HG02852 (cell line): Measurements from ENCODE around the gene STXBP5.

Experiments
- ATAC-seq: cut with Tn5 transposase; IDR thresholded peaks from one replicate; pipeline ENCODE4 v1.9.1; 2021; ENCODE audit warnings: mild to moderate bottlenecking, moderate library complexity; ENCODE audit not compliant: unreplicated experiment

Gene STXBP5

GRCh38 chr6:147209762-147210449 is 5.7 kb downstream of the STXBP5 start:
- ATAC-seq, result no peak

GRCh38 chr6:147211349-147211748 is 7.1 kb downstream of the STXBP5 start:
- no peak for ATAC-seq

DNA sequence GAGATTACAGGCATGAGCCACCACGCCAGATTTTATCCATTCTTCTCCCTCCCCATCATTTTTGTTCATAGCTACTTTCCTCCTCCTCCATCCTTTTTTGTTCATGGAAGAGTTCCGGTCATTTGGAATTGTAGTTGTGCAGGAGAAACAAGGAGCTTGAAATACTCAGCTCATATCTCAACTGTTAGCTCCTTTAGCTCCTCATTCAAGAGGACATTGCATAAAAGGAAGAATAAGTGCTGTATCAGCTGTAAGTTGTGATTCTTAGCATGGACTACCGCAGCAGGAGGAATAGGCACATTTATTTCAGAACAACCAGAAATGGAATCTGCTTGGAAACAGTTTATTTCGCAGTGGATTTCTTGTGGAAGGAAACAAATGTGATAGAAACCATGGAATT is 7.6 kb downstream of the STXBP5 start:
- no peak for ATAC-seq

GRCh38 chr6:147212622-147213021 is 8.4 kb downstream of the STXBP5 start:
- ATAC-seq, result no peak

DNA sequence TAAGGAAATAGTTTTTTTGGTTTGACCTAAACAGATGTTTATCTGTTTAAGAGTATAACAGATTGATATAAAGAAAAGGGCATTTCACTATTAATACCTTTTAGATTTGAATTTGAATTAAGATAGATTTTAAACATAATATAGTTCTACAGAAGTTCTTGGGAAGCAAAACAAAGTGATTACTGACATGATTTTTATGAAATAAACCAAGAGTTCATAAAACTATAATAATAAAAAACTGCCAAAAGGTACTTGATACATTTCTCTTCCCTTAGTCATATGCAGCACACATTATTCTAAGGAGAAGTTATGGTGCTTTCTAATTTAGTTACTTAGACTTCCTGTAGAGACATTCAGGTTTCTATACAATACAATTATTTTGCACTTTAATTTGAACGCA is 9.6 kb downstream of the STXBP5 start:
- no peak for ATAC-seq

DNA sequence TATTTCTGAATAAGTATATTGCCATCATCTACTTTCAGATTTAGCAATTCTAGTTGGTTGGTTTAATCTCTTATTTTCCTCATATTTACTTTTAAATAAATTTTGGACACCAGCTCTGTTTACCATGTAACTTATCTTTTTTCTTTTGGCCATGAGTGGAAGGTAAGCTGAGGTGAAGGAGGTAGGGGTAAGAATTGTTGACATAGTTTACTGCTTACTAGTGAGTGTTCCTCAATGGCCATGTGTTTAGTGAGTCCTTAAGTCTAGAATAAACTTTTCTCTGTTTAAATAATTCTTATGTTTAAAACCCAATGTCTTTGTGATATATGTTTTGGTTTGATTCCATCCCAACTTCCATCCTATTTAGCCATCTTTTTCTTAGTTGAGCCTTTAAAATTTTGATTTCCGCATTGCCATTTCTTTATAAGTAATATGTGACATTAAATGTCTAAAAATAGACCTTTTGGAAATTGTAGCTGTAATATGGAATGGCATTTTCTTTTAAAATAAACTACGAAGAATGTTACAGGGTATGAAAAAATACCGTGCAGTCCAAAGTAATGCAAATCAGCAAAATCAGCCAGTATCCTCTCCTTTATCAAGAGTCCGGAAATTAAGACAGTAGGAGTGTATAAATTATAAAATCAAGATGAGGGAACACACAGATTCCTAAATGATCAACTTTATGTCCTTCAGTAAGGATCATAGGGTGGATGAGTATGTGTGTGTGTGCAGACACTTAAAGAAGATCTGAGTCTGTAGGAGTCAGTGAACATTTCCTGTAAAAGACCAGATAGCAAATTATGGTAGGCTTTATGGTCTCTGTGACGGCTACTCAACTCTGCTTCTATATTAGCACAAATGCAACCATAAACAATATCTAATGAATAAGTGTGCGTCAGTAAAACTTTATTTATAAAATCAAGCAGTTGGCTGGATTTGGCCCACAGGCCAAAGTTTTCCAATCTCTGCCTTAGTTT is 10.3 kb downstream of the STXBP5 start:
- no peak for ATAC-seq

- no peak for ATAC-seq
Observed at GRCh38 chr6:147216915-147217314, 12.7 kb downstream of the STXBP5 start.

- ATAC-seq, result no peak
Observed at GRCh38 chr6:147217840-147218404, 13.7 kb downstream of the STXBP5 start.

- ATAC-seq, result no peak
Observed at GRCh38 chr6:147218797-147219196, 14.6 kb downstream of the STXBP5 start.

DNA sequence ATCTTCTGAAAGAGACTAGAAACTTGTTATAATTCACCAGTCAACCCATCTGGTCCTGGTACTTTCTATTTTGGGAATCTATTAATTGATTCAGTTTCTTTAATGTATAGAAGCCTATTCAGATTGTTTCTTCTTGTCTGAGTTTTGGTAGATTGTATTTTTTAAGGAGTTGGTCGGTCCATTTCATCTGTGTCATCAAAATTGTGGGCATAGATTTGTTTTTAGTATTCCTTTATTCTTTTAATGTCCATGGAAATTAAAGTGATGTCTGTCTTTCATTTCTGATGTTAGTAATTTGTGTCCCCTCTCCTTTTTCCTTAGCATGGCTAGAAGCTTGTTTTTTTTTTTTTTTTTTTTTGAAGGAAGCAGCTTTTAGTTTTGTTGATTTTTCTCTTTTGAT is 15.2 kb downstream of the STXBP5 start:
- no peak for ATAC-seq

DNA sequence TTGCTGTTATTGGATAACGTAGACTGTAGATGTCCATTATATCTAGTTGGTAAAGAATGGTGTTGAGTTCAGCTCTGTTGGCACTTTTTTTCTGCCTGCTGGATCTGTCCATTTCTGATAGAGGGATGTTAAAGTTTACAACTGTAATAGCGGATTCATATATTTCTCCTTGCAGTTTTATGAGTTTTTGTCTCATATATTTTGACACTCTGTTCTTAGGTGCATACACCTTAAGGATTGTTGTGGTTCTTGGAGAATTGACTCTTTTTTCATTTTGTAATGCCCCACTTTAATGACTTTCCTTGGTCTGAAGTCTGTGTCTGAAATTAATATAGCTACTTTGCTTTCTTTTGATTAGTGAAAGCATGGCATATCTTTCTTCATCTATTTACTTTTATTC is 16.1 kb downstream of the STXBP5 start:
- no peak for ATAC-seq

GRCh38 chr6:147221739-147222138 is 17.5 kb downstream of the STXBP5 start:
- ATAC-seq, result no peak

- peak; percentile 78 for ATAC-seq
Observed at GRCh38 chr6:147222160-147222838, 18.1 kb downstream of the STXBP5 start.

DNA sequence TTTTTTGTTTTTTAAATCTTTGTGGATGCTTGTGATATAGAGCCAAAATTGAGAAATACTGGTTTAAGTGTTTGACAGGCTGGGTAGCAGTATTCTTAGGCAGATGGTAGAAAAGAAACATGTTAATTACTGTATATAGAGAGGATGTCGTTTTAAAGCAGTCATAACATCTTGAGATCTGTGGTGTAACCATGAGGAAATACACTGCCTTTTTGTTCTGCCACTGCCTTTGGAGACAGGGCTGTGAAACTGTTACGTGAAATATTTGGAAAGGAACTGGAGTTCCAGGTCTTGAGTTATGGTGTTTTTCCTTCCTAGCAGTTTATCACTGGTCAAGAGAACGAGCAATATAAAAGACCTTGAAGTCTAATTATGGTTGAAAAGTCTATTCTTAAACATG is 19.5 kb downstream of the STXBP5 start:
- no peak for ATAC-seq

DNA sequence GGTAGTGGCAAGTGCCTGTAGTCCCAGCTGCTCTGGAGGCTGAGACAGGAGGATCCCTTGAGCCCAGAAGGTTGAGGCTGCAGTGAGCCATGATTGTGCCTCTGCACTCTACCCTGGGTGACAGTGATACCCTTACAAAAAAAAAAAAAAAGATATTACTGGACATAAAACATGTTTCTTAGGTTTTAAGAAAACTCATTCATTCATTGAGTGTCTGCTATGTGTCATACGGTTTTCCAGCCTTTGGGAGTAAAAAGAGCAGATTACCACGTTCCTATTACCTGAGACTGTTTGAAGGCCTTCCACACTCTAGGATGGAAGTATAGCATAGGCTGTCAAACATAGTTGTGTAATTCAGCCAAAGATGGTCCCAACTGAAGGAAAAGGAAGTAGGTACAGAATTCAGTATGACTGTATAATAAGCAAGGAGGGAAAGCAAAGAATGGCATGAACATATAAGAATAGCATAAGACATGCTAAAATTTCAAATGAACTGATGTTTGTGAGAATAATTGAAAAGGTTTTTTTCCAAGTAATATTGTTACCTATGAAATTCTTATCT is 22.0 kb downstream of the STXBP5 start:
- no peak for ATAC-seq

GRCh38 chr6:147226877-147227276 is 22.7 kb downstream of the STXBP5 start:
- no peak for ATAC-seq

DNA sequence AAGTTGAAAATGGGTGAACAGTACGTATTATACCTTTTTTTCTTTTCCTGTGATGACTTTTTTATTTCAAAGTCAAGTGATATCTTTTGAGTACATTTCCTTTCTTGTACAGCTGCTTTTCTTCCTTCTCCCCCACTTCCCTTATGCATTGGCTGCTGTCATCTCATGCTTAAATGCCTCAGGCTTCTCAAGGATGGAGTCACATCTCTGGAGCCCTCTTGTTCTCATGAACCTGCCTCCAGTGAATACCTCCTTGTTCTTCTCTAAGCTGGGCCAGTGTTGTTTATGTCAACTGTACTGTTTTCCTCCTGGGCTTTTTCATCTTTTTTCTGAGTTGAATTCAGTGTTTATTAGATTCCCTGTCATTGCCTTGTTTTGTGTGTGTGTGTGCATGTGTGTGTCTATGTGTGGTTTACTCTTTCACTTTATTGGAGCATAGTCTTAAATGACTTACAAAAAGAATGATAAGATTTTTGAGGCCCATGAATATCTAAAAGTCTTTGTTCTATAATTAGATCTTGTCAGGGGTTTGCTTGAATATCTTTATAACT is 23.6 kb downstream of the STXBP5 start:
- ATAC-seq, result no peak

DNA sequence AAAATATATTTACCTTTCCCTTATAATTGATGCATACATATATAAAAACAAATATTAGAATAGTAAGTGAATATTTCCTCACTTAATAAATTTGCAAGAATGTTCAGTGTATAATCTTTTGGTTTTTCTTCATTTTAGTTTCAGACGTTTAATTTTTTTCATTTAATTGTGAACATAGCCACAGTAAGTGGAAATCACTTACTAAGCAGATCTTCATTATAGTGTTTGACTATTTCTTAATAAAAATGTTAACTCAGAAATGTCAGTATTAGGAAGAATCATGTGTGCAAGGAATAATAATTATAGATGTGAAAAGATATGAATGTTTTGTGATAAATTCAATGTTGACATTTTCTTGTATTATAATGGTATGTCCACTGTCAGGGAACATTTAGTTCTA is 27.4 kb downstream of the STXBP5 start:
- no peak for ATAC-seq

DNA sequence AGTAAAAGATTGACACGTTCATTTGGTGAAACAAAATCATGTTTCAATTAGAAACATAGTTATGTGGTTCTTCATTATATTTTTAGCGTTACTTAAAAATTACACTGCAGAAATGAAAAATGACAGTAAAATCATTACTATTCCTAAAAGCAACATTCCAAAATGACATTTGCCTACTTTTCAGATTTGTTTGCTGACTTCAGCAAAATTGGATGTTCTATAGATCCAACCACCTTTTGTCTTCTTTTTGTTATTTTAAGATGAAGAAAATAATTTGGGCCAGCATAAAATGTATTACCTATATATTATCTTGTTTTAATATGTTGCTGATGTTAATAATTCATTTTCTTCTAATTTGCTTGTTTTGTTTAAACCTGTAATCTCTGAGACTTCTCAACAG is 30.5 kb downstream of the STXBP5 start:
- no peak for ATAC-seq

GRCh38 chr6:147238164-147238563 is 33.9 kb downstream of the STXBP5 start:
- ATAC-seq, result no peak

DNA sequence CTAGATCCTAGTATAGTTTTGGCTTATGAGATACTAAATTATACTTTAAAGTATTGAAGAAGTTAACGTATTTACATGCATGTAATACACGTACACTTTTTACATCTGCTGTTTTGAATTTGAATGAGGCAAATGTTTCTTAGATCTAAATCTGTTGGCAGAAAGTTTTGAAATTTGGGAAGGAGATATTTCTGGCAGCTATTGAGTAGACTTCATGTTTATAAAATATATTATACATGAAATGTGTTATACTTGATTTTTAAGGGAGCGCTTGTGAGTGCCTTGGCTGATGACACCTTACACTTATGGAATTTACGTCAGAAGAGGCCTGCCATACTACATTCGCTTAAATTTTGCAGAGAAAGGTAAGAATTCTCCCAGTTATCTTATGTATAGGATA is 34.7 kb downstream of the STXBP5 start:
- ATAC-seq, result no peak
